Measurements from ENCODE around the gene TNFRSF17.

TNFRSF17 gene

GRCh38 chr16:12006637-12007036, 41.6 kb downstream of the TNFRSF17 start:
- no peak for TF ChIP-seq ZNF274 (IDR thresholded peaks at IDR 0.05; ENCODE audit: low read depth, low read length)

GRCh38 chr16:12009462-12009861, 44.5 kb downstream of the TNFRSF17 start:
- H3K4me3 ChIP-seq (ENCODE audit: low read length) = no peak overlapping the region
- no peak for TF ChIP-seq ZNF274 (IDR thresholded peaks at IDR 0.05; ENCODE audit: low read depth, low read length)

More at GRCh38 chr16:12006637-12007036, 41.6 kb downstream of the TNFRSF17 start:
- H3K4me3 ChIP-seq (ENCODE audit: low read length) = no peak overlapping the region

- no peak for TF ChIP-seq ZNF274 (IDR thresholded peaks at IDR 0.05; ENCODE audit: low read depth, low read length)
- no peak overlapping the region for H3K4me3 ChIP-seq (ENCODE audit: low read length)
These were observed 44.9 kb downstream of the TNFRSF17 start for GRCh38 chr16:12009922-12010321.

GRCh38 chr16:12010388-12011251, 45.6 kb downstream of the TNFRSF17 start:
- H3K4me3 ChIP-seq (ENCODE audit: low read length) = no peak overlapping the region
- no peak for TF ChIP-seq ZNF274 (IDR thresholded peaks at IDR 0.05; ENCODE audit: low read depth, low read length)

- TF ChIP-seq ZNF274 (IDR thresholded peaks at IDR 0.05; ENCODE audit: low read depth, low read length) = no peak
- H3K4me3 ChIP-seq (ENCODE audit: low read length) = no peak overlapping the region
These were observed 46.6 kb downstream of the TNFRSF17 start for GRCh38 chr16:12011565-12011964.

- no peak for TF ChIP-seq ZNF274 (IDR thresholded peaks at IDR 0.05; ENCODE audit: low read depth, low read length)
- H3K4me3 ChIP-seq (ENCODE audit: low read length) = no peak overlapping the region
These were observed 51.4 kb downstream of the TNFRSF17 start for GRCh38 chr16:12016291-12016947.

GRCh38 chr16:12017558-12017957, 52.5 kb downstream of the TNFRSF17 start:
- no peak for TF ChIP-seq ZNF274 (IDR thresholded peaks at IDR 0.05; ENCODE audit: low read depth, low read length)

More at GRCh38 chr16:12017558-12017957, 52.5 kb downstream of the TNFRSF17 start:
- H3K4me3 ChIP-seq (ENCODE audit: low read length) = no peak overlapping the region

Data from GM08714 (cell line).